Activated gamma-delta T cell treated with anti-CD3 and anti-CD28 coated beads, Interleukin-2, amount 50 U/mL, for 16 hours (primary cell): ENCODE results near the gene GFM2.
"Not testable (repeated sequence)": the region's sequence is repeated elsewhere in the genome, so short reads cannot be mapped to it uniquely, and the experiment has no call there.

Experiments
- DNase-seq: peaks from one replicate; pipeline ENCODE4 v3.0.0-alpha.2; 2020; ENCODE audit warnings: low read depth

GFM2 gene

GRCh38 chr5:74766849-74767578, at the start of gene GFM2, which contains the start of gene NSA2:
Gene GFM2, minus strand, starts transcription at chr5:74767117. Its CDS starts 3,375 bp downstream, at chr5:74763742.
Gene NSA2, plus strand, starts transcription at chr5:74767249. Its CDS starts 112 bp downstream, at chr5:74767361.
- peak; percentile 90 for DNase-seq

- DNase-seq, result no peak
Observed at GRCh38 chr5:74810915-74811314, 44.0 kb upstream of the GFM2 start.

- no peak for DNase-seq
Observed at GRCh38 chr5:74801941-74802340, 35.0 kb upstream of the GFM2 start.

- DNase-seq, result no peak
Observed at GRCh38 chr5:74801197-74801596, 34.3 kb upstream of the GFM2 start.

GRCh38 chr5:74798977-74799911, 32.3 kb upstream of the GFM2 start:
- no peak for DNase-seq

GRCh38 chr5:74791669-74792068, 24.8 kb upstream of the GFM2 start:
- DNase-seq, result not testable (repeated sequence)

GRCh38 chr5:74787424-74787823, 20.5 kb upstream of the GFM2 start:
- DNase-seq, result no peak

- no peak for DNase-seq
Observed at GRCh38 chr5:74786851-74787250, 19.9 kb upstream of the GFM2 start.

- no peak for DNase-seq
Observed at GRCh38 chr5:74778609-74779008, 11.7 kb upstream of the GFM2 start.

GRCh38 chr5:74772359-74772758, 5.4 kb upstream of the GFM2 start:
- no peak for DNase-seq

- no peak for DNase-seq
Observed at GRCh38 chr5:74767579-74767913, 629 bp upstream of the GFM2 start.

- DNase-seq, result no peak
Observed at GRCh38 chr5:74766418-74766848, 484 bp downstream of the GFM2 start.

- DNase-seq, result no peak
Observed at GRCh38 chr5:74765929-74766328, 988 bp downstream of the GFM2 start.

- no peak for DNase-seq
Observed at GRCh38 chr5:74765201-74765600, 1.7 kb downstream of the GFM2 start.

- no peak for DNase-seq
Observed at GRCh38 chr5:74763504-74763903, 3.4 kb downstream of the GFM2 start.

GRCh38 chr5:74762599-74762998, 4.3 kb downstream of the GFM2 start:
- DNase-seq, result no peak

GRCh38 chr5:74761241-74761640, 5.7 kb downstream of the GFM2 start:
- DNase-seq, result no peak

GRCh38 chr5:74748742-74749141, 18.2 kb downstream of the GFM2 start:
- not testable (repeated sequence) for DNase-seq

- DNase-seq, result no peak
Observed at GRCh38 chr5:74738406-74738805, 28.5 kb downstream of the GFM2 start.

GRCh38 chr5:74736759-74737158, 30.2 kb downstream of the GFM2 start:
- no peak for DNase-seq

GRCh38 chr5:74725331-74725730, 41.6 kb downstream of the GFM2 start:
- DNase-seq, result no peak

- no peak for DNase-seq
Observed at GRCh38 chr5:74722271-74722670, 44.6 kb downstream of the GFM2 start.

GRCh38 chr5:74717596-74717995, 49.3 kb downstream of the GFM2 start:
- no peak for DNase-seq
